Tibial artery (tissue), 4 donors: ENCODE results near the gene ACOT11.

ENCODE experiments used
- DNase-seq, 2 donors: peaks; one replicate each; pipeline ENCODE4 v3.0.0-alpha.2; 2019
- H3K27ac ChIP-seq, 2 donors: fragments of 200-600 bp; sonication (generic) in 1 of 2; 1 replicate in 1 of 2; 2 replicates in 1 of 2; pipeline ENCODE4 v1.5.1; 2018 to 2019; ENCODE audit warnings: mild to moderate bottlenecking in 1 of 2
- H3K27me3 ChIP-seq, 2 donors: fragments of 200-600 bp; sonication (generic) in 1 of 2; one replicate each; pipeline versions ENCODE4 v1.5.1 to v1.6.0; 2016 to 2019
- H3K36me3 ChIP-seq, 3 donors: fragments of 200-600 bp; sonication (generic) in 2 of 3; one replicate each; pipeline ENCODE4 v1.5.1; 2016 to 2019; ENCODE audit warnings: mild to moderate bottlenecking in 2 of 3
- H3K4me1 ChIP-seq, 4 donors: fragments of 200-600 bp; sonication (generic) in 2 of 4; 1 replicate in 3 of 4; 2 replicates in 1 of 4; pipeline ENCODE4 v1.5.1; 2016 to 2019
- H3K4me3 ChIP-seq, 2 donors: fragments of 200-600 bp; sonication (generic) in 1 of 2; 1 replicate in 1 of 2; 2 replicates in 1 of 2; pipeline ENCODE4 v1.5.1; 2018 to 2019; ENCODE audit warnings: mild to moderate bottlenecking in 2 of 2
- H3K9me3 ChIP-seq, 3 donors: fragments of 200-600 bp; sonication (generic) in 1 of 3; one replicate each; pipeline ENCODE4 v1.5.1; 2016 to 2019
- CTCF ChIP-seq, 2 experiments: fragments of 200-600 bp in 1 of 2; fragments of 450-650 bp in 1 of 2; IDR thresholded peaks; one replicate each; pipeline ENCODE4 v1.5.1; 2017 to 2019; ENCODE audit warnings: antibody characterized with exemption in 2 of 2, mild to moderate bottlenecking in 1 of 2, moderate library complexity in 1 of 2
- intact Hi-C: fragments of 100-400 bp; cut with DNase I; formaldehyde crosslinking; loops from one replicate; pipeline ENCODE4 v1.15.0; 2023; ENCODE audit warnings: low total_unique reads

The ACOT11 gene

GRCh38 chr1:54542120-54542961 lies 5.7 kb upstream of the ACOT11 start:
- peak; percentile 7 to 16 for TF ChIP-seq CTCF (IDR thresholded peaks at IDR 0.05)
- Histone ChIP-seq H3K36me3 (no peaks in the 10 kb centered on the region), H3K4me1 (peaks cover 0 to 27% (median 17%) of the 10 kb centered on the region in 4 donors), H3K9me3 (no peaks in the 10 kb centered on the region), H3K4me3 (peak overlapping the region; percentile 56 to 61), H3K27ac (peak overlapping the region; percentile 77 to 87), H3K27me3 (no peaks in the 10 kb centered on the region)
- intact Hi-C loops, result loop anchor here (5.0 to 10.0 kb wide), 2 partner anchors 102 to 130 kb away; partner anchors contain the start of gene MROH7
- DNase-seq, result peak in 1 of 2 donors; percentile 85

GRCh38 chr1:54542962-54543539 lies 5.0 kb upstream of the ACOT11 start:
- intact Hi-C loops, result loop anchor here (5.0 to 10.0 kb wide), 2 partner anchors 102 to 131 kb away; partner anchors contain the start of gene MROH7
- Histone ChIP-seq H3K36me3 (no peaks in the 10 kb centered on the region), H3K4me1 (peaks cover 0 to 35% (median 23%) of the 10 kb centered on the region in 4 donors), H3K9me3 (no peaks in the 10 kb centered on the region), H3K27ac (peak overlapping the region; percentile 77 to 87), H3K27me3 (no peaks in the 10 kb centered on the region), H3K4me3 (peak overlapping the region; percentile 56 to 61)
- no peak for DNase-seq
- no peak for TF ChIP-seq CTCF (IDR thresholded peaks at IDR 0.05)

GRCh38 chr1:54543729-54544496 lies 4.1 kb upstream of the ACOT11 start:
- TF ChIP-seq CTCF (IDR thresholded peaks at IDR 0.05), result no peak
- no peak for DNase-seq
- Histone ChIP-seq H3K36me3 (no peaks in the 10 kb centered on the region), H3K4me3 (no peak overlapping the region), H3K9me3 (no peaks in the 10 kb centered on the region), H3K27me3 (no peaks in the 10 kb centered on the region), H3K4me1 (peaks cover 0 to 43% (median 30%) of the 10 kb centered on the region in 4 donors), H3K27ac (peak overlapping the region in 1 of 2 donors; percentile 87)
- intact Hi-C loops, result loop anchor here (5.0 to 10.0 kb wide), 2 partner anchors 101 to 132 kb away; partner anchors contain the start of gene MROH7

GRCh38 chr1:54545916-54546635 lies 2.0 kb upstream of the ACOT11 start:
- Histone ChIP-seq H3K36me3 (no peaks in the 10 kb centered on the region), H3K4me1 (peaks cover 0 to 52% (median 39%) of the 10 kb centered on the region in 4 donors), H3K4me3 (no peak overlapping the region), H3K27ac (peak overlapping the region in 1 of 2 donors; percentile 91), H3K9me3 (no peaks in the 10 kb centered on the region), H3K27me3 (no peaks in the 10 kb centered on the region)
- DNase-seq, result no peak
- intact Hi-C loops, result loop anchor here (10.0 kb wide), 1 partner anchor 99 kb away; the partner anchor contains the start of gene MROH7
- TF ChIP-seq CTCF (IDR thresholded peaks at IDR 0.05), result no peak
